HepG2 (cell line): ENCODE measurements around the gene GABBR2. TPM values are rescaled to one million over a fixed set of nuclear protein-coding genes. Genes with fewer than 3 reads are reported as not detected.

ENCODE experiments used
- DZIP1 ChIP-seq: sonication (generic); formaldehyde crosslinking; IDR thresholded peaks from 2 replicates; pipeline ENCODE4 v1.5.0; 2020; ENCODE audit warnings: mild to moderate bottlenecking, missing genetic modification reagents
- HDAC1 ChIP-seq: sonication (generic); formaldehyde crosslinking; IDR thresholded peaks from 2 replicates; pipeline ENCODE4 v1.5.1; 2020; ENCODE audit warnings: mild to moderate bottlenecking, missing genetic modification reagents
- MATR3 ChIP-seq: sonication (generic); formaldehyde crosslinking; IDR thresholded peaks from 2 replicates; pipeline ENCODE4 v1.4.0; 2020; ENCODE audit warnings: missing genetic modification reagents
- PRDM10 ChIP-seq: sonication (generic); formaldehyde crosslinking; IDR thresholded peaks from 2 replicates; pipeline ENCODE4 v1.4.0; 2020; ENCODE audit warnings: low read depth, missing genetic modification reagents
- TBL1XR1 ChIP-seq: fragments of 150-350 bp; IDR thresholded peaks from 2 replicates; pipeline ENCODE4 v1.6.1; 2014; ENCODE audit warnings: borderline replicate concordance, low read length; ENCODE audit not compliant: partially characterized antibody
- THAP9 ChIP-seq: sonication (generic); formaldehyde crosslinking; IDR thresholded peaks from 2 replicates; pipeline ENCODE4; 2020; ENCODE audit warnings: missing genetic modification reagents, mild to moderate bottlenecking, borderline replicate concordance
- ZNF318 ChIP-seq: sonication (generic); formaldehyde crosslinking; IDR thresholded peaks from 2 replicates; pipeline ENCODE4 v1.4.0; 2020; ENCODE audit warnings: mild to moderate bottlenecking, missing genetic modification reagents
- ZNF558 ChIP-seq: sonication (generic); formaldehyde crosslinking; IDR thresholded peaks from 2 replicates; pipeline ENCODE4 v1.9.0; 2022; ENCODE audit warnings: mild to moderate bottlenecking, missing genetic modification reagents, borderline replicate concordance
- polyA plus RNA-seq, 8 experiments: library from polyadenylated mRNA; depleted of rRNA in 3 of 8; stranded (reverse) in 7 of 8; unstranded in 1 of 8; fragments of >200 nt; fragmentation: Illumina TruSeq in 4 of 8; extraction: Trizol in 4 of 8; gene quantifications; 2 replicates each; pipeline versions ENCODE4 v1.2.1 to v1.2.3, GENCODE V29; 2011 to 2016; ENCODE audit warnings: low read depth in 4 of 8, missing spikeins in 1 of 8, mixed read lengths in 1 of 8; ENCODE audit not compliant: insufficient read depth in 1 of 8
- total RNA-seq, 5 experiments: library from RNA; depleted of rRNA; stranded (reverse); fragments of >200 nt; fragmentation: Illumina TruSeq; extraction: Trizol; gene quantifications; 2 replicates each; pipeline ENCODE4 v1.2.3, GENCODE V29; 2016; ENCODE audit warnings: low read depth in 1 of 5

Gene GABBR2
- total and polyA plus RNA-seq, 2 of the 13 experiments (the other 11 are each of a cell fraction or from before 2014, with no cell fraction given): 0.02 TPM; not detected in 1

GRCh38 chr9:98255578-98256296 is 453.0 kb downstream of the GABBR2 start, which contains the start of gene TBC1D2 (continued):
- TF ChIP-seq THAP9 (CRISPR knock-in tag) (peak; percentile 99), ZNF318 (peak; percentile 25; the same call in 1 of the 2 replicates), ZNF558 (CRISPR knock-in tag) (no peak), MATR3 (CRISPR knock-in tag) (no peak), DZIP1 (CRISPR knock-in tag) (no peak), HDAC1 (CRISPR knock-in tag) (peak; percentile 90), PRDM10 (CRISPR knock-in tag) (peak; percentile 59; the same call in 1 of the 2 replicates), TBL1XR1 (no peak)
